Glomerular visceral epithelial cell (primary cell): ENCODE data around the gene ATXN2.
"Not testable (repeated sequence)": the region's sequence is repeated elsewhere in the genome, so short reads cannot be mapped to it uniquely, and the experiment has no call there.

Experiments
- DNase-seq: peaks from one replicate; pipeline ENCODE4 v3.0.0-alpha.2; 2016; ENCODE audit errors: extremely low spot score

ATXN2 gene, protein sequence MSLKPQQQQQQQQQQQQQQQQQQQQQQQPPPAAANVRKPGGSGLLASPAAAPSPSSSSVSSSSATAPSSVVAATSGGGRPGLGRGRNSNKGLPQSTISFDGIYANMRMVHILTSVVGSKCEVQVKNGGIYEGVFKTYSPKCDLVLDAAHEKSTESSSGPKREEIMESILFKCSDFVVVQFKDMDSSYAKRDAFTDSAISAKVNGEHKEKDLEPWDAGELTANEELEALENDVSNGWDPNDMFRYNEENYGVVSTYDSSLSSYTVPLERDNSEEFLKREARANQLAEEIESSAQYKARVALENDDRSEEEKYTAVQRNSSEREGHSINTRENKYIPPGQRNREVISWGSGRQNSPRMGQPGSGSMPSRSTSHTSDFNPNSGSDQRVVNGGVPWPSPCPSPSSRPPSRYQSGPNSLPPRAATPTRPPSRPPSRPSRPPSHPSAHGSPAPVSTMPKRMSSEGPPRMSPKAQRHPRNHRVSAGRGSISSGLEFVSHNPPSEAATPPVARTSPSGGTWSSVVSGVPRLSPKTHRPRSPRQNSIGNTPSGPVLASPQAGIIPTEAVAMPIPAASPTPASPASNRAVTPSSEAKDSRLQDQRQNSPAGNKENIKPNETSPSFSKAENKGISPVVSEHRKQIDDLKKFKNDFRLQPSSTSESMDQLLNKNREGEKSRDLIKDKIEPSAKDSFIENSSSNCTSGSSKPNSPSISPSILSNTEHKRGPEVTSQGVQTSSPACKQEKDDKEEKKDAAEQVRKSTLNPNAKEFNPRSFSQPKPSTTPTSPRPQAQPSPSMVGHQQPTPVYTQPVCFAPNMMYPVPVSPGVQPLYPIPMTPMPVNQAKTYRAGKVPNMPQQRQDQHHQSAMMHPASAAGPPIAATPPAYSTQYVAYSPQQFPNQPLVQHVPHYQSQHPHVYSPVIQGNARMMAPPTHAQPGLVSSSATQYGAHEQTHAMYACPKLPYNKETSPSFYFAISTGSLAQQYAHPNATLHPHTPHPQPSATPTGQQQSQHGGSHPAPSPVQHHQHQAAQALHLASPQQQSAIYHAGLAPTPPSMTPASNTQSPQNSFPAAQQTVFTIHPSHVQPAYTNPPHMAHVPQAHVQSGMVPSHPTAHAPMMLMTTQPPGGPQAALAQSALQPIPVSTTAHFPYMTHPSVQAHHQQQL

DNA sequence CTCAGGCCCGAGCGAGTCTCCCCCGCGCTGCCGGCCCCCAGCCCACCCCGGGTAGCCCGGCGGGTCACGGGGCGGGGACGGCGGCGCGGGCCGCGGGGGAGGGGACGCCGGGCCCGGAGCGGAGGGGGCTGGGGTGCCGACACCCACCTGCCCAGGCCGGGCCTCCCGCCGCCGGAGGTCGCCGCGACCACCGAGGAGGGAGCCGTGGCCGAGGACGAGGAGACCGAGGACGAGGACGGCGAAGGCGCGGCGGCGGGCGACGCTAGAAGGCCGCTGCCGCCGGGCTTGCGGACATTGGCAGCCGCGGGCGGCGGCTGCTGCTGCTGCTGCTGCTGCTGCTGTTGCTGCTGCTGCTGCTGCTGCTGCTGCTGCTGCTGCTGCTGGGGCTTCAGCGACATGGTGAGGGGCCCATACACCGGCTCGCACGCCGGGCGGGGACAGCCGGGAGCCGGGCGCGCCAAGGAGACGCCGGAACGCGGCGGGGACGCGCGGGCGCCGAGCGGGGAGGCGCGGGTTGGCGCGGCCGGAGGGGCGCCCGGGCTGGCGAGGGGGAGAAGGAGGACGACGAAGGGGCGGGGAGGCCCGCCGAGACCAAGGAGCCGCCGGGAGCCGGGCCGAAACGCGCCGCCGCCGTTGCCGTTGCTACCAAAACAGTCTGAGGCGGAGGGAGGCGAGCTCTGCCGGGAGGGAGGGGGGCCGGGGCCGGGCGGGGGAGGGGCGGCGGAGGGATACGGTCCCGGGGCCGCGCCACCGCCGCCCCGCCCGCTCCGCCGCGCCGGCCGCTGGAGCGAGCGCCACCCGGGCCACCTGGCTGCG lies at the start of gene ATXN2:
ATXN2 (minus strand) TSS at position 679 of the 816 bp plus-strand sequence; CDS start at position 398, 281 bp downstream.
- peak; percentile 71 for DNase-seq

DNA sequence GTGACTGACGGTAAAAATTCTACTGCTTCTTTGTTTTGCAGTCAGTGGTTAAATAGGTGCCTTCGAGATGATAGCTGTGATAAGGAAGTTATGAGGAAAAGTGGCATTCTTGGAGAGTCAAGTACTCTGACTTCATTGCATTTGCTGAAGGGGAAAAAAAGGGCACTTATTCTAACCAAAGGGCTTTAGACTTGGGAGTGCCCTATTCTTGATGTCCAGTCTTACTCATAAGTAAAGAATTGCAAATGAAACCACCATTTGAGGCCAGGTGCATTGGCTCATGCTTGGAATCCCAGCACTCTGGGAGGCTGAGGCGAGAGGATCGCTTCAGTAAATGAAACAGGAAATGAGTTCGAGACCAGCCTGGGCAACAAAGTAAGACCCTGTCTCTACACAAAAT lies 46.3 kb upstream of the ATXN2 start:
- DNase-seq: peak; percentile 63

DNA sequence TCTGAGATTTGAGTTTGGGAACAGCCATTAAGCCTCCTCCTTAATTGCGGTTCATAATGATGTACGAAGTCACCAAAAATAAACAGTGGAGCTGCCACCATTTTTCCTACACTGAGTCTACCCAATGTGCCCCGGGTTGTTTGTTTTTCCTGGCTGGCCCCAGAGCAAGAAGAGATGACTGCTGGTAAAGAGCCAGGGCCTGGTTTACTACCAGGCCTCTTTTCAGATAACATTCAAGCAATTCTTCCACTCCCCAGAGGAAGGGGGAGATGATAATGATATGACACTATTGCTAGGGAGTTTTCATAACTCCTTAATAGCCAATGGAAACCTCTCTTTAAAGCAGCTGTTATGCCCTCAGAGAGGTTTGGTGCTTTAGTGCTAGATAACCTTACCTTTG lies 44.3 kb upstream of the ATXN2 start:
- DNase-seq: no peak

DNA sequence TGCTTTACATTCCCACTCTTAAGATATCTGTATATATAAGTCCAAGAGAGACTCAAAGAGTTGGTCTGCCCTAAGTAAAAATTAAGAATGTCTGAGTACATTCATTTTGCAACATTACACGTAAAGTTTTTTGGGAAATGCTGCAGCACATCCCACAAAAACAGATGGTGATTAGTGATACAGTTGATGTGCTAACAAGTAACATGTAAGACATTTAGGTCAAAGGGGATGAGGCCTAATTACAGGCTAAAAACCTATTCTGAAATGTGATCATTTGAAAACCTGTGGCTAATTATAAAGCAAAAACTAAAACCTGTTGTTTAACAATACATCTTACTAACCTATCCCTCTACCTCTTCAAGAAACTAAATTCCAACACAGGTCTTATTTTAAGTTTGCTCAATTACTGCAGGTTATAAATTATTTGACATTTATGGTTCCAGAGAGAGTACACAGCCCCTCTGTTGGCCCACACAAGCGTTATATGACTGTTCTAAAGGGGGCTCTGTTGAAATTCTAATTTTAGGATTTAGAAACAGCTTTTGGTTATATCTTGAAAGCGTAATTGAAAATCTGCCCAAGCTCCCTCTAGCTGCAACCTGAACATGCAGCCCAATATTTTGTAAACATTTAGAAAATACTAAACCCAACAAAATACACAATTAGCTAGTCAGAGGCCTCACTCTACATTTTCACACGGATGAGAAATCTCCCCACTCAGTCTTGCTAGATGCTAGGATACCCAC lies 43.7 kb upstream of the ATXN2 start:
- no peak for DNase-seq

DNA sequence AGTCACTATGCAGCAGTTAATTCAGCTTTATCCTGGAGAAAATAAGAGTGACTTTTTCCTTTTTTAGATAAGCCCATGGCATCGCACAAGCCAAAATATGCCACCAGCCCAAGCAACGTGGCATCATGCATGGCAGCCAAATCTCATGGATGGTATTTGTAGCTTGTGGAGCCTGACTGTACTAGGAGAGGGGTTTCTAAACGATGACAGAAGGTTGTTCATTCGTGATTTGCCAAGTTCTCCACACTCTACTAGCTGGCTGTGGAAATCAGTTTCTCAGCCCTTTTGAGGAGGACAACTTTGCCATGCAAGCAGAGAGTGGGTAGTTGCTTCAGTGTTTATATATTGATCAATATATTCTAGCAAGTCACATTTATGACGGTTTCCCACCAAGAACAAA lies 41.4 kb upstream of the ATXN2 start:
- DNase-seq: no peak

DNA sequence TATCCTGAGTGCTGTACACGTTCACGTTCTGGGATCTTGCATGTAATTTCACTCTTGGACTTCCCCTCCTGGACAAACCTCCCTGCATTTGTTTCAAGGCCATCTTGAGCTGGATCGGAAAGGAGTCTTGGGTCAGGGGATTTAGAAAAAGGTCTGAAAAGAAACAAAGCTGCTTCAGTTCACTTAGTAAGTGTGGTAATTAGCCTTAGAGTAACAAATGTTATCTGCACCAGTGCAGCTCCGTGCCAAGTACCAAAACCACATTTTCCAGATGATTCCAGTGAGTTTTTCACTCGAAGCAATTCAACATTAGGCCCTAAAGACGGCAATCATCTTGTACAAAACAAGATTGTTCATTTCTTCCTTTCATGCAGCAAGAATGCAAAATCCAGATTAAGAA lies 39.4 kb upstream of the ATXN2 start:
- DNase-seq: no peak

DNA sequence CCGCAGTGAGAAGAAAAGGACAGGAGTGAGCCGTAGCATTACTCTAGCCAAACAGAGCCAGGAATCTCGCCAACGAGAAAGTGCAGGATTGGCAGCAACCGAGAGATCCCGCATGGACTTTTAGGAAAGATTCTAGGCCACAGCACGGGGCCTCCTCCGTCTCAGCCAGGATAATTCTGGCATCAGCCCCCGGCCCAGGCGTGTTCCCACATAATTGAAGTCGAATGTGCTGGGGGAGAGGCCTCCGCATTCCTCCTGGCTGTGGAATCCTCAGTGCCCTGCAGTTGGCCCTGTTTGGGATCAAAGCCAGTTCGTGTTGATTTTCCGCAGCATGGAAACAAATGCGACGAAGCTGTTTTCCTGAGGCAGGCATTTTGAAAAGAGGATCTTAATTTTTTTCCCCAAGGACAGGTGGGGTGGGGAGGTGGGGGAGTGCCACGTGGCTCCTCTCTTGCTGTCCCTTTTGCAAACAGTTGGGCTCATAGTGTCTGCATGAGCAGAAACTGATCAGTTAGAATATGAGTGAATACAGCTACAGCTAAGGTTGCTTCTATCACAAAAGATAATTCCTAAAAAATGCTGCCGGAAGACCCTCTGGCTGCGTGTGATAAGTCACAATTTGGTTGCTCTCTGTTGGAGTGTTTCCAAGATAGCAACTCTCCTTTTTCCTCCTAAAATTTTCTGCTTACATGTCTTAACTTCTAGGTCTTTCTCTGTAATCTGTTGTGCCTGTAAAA lies 37.3 kb upstream of the ATXN2 start:
- no peak for DNase-seq

DNA sequence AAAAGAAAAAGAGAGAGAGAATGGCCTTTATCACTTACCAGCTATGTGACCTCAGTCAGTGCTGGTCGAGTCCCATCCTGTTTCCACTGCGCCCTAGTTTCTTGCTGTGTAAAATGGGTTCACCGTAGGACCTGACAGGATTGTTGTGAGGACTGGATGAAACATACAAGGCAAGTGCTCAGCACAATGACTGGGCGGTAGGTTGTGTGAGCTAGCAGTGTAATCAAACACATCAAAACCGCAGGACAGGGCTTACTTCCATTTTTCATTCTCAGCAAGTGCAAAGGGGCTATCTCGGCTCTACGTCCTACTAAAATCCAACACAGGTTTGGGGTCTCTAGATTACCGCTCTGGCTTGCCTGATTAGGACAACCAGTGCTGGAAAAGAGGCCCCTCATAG lies 36.4 kb upstream of the ATXN2 start:
- no peak for DNase-seq

DNA sequence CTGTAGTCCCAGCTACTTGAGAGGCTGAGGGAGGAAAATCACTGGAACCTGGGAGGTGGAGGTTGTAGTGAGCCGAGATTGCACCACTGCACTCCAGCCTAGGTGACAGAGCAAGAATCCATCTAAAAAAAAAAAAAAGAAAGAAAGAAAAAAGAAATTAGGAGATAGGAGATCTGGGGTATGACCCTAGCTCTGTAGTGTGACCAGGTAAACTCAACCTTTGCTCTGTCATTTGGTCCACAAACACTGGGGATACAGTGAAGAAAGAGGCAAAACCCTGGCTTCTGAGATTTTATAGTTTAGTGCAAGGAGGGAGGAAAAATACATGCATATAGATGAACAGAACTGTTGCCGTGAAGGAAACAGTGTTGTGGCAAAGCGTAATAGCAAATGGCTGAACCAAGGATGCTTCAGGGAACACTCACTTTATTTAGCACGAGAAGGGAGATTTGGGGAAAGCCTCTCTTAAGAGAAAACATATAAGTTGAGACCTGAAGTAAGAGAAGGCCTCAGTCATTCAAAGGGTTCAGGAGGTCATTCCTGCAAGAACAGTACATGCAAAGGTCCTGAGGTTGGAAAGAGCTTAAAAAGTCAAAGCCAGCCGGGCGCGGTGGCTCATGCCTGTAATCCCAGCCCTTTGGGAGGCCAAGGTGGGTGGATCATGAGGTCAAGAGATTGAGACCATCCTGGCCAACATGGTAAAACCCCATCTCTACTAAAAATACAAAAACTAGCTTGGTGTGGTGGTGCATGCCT lies 29.6 kb upstream of the ATXN2 start:
- no peak for DNase-seq

DNA sequence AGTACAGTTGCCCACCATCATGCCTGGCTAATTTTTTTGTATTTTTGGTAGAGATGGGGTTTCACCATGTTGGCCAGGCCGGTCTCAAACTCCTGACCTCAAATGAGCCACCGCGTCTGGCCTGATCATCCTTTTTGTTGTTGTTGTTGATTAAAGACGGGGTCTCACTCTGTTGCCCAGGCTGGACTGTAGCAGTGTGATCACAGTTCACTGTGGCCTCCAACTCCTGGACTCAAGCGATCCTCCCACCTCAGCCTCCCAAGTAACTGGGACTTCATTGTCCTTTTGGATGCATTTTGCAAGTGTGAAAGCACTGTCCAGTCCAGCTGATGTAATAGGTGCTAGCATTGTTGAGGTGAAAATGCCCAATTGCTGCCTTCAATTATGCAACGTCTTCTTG lies 27.1 kb upstream of the ATXN2 start:
- no peak for DNase-seq

DNA sequence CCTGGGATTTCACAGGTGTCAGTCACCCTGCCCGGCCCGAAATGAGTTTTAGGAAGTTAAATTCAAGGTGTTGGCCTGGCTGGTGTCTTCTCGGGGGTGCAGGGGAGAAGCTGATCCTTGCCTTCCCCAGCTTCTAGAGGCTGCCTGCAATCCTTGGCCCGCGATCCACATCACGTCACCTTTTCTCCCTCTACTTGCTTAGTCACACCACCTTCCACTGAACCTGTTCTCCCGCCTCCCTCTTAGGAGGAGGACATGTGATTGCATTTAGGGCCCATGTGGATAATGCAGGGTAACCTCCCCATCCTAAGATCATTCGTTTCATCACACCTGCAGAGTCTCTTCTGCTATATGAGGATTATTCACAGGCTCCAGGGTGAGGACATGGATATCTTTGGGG lies 25.4 kb upstream of the ATXN2 start:
- DNase-seq: no peak

DNA sequence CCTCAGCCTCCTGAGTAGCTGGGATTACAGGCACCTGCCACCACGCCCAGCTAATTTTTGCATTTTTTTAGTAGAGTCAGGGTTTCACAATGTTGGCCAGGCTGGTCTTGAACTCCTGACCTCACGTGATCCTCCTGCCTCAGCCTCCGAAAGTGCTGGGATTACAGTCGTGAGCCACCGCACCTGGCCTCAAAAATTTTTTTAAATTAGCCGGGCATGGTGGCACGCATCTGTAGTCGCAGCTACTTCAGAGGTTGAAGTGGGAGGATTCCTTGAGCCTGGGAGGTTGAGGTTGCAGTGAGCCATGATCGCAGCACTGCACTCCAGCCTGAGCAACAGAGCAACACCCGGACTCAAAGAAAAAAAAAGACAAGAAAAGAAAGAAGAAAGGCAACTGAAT lies 18.7 kb upstream of the ATXN2 start:
- DNase-seq: not testable (repeated sequence)

DNA sequence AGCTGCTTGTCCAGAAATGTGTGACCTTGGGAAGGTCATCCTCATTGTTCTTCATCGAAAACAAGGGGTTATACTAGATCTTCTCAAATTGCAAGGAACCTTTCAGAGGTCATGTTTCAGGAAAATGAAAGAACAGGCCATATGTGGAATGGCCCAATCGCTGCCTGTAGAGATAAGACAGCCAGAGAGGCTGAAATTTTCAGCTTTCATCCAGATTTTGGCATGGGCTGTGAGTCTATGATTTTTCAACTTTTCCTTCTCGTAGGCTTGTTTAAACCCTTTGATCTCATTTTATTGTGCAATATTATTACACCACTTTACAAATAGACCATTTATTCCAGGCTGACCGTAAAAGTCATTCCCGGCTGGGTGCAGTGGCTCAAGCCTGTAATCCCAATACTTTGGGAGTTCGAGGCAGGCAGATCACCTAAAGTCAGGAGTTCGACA lies 17.1 kb upstream of the ATXN2 start:
- DNase-seq: no peak

DNA sequence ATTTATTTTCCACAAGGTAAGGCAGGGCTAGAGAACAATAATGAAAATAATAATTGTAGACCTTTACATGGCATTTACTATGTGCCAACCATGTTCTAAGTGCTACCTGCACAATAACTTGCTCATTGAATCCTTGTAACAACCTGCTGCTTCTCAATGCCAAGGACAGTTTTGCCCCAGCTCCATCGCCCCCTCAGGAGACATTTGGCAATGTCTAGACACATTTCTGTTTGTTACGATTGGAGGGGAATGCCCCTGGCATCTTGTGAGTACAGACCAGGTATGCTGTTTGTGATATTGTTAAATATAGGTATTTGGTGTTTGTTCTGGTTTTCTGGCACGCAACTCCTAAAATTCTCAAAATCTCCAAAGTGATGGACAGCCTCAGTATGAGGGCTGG lies 8.1 kb upstream of the ATXN2 start:
- DNase-seq: no peak

DNA sequence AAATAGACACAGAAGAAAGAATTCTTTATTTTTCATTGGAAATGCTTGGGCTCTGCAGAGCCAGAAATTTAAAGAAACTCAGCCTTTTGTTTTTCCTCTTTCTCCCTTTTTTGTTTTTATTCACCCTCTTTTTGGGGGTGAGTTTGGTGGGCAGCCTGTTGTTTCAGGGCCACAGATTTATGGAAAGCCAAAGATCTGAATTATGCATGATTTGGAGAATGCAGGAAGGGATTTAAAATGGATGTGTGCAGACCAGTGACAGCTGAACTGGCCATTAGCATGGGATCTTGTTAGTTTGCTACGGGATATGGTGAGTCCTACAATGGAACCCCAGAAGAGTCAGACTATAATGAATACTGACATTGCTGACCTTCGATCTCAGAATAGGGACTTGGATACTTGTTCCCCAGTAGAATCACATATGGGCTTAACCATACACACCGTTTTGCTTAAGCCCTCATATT lies 7.7 kb upstream of the ATXN2 start:
- no peak for DNase-seq

DNA sequence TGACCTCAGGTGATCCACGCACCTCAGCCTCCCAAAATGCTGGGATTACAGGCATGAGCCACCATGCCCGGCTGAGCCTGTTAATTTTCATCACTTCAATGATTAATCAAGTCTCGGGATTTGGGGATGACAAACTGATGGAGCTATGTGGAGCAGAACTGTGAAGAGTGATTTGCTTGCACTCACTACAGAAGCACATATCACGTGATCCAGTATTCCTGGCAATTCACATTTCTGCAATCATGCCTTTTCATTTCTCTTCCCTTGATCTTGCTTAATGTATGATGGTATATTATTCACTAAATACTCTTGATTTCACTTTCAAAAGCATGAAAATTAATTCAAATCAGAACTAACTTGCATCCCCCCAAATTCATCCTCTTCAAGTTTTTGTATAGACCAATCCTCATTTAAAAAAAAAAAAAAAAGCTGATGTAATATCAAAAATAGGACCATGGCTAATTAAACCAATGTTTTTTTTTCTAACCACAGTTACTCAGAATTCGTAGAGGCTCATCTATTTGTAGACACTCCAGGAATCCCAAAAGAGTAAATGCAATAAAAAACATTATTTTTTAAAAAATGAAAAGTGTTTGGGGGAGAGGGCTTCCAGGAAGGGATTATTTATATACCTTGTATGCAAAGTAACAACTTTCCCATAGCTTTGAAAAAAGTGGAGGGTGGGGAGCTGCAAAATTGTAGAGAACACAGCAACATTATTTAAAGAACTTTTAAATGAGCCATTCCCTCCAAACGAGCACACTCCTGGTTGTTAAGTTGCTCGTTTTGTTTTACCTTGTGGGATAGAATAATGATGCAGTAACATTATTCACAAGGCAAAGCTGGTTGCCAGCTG lies 7.0 kb upstream of the ATXN2 start:
- no peak for DNase-seq

DNA sequence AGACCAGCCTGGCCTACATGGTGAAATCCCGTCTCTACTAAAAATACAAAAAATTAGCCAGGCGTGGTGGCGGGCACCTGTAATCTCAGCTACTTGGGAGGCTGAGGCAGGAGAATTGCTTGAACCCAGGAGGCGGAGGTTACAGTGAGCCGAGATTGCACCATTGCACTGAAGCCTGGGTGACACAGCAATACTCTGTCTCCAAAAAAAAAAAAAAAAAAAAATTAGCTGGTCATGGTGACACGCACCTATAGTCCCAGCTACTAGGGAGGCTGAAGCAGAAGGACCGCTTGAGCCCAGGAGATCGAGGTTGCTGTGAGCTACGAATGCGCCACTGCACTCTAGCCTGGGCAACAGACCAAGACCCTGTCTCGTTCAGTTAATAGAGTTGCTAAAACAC lies 3.7 kb upstream of the ATXN2 start:
- not testable (repeated sequence) for DNase-seq

DNA sequence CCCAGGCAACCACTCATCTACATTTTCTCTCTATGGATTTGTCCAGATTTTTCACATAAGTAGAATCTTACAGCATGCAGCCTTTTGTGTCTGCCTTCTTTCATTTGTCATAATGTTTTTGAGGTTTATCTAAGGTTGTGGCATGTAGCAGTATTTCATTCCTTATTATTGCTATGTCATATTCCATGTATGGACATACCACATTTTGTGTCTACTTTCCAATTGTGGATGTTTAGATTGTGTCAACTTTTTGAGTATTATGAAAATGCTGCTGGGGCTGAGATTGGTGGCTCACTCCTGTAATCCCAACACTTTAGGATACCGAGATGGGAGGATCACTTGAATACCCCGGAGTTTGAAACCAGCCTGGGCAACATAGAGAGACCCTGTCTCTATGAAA lies 3.2 kb upstream of the ATXN2 start:
- no peak for DNase-seq
